ENCODE results near the gene ARHGAP24.
"Not testable (repeated sequence)": the region's sequence is repeated elsewhere in the genome, so short reads cannot be mapped to it uniquely, and the experiment has no call there.

ARHGAP24 gene

GRCh38 chr4:86015412-86016350, 540.7 kb downstream of the ARHGAP24 start:
- DNase-seq (ENCODE audit: low read depth, low spot score), result no peak

- no peak for DNase-seq (ENCODE audit: low read depth, low spot score)
Measured at GRCh38 chr4:86019362-86019761, 544.4 kb downstream of the ARHGAP24 start.

- no peak for DNase-seq (ENCODE audit: low read depth, low spot score)
Measured at GRCh38 chr4:86019906-86020305, 545.0 kb downstream of the ARHGAP24 start.

GRCh38 chr4:86021671-86022070, 546.7 kb downstream of the ARHGAP24 start:
- not testable (repeated sequence) for DNase-seq (ENCODE audit: low read depth, low spot score)

- no peak for DNase-seq (ENCODE audit: low read depth, low spot score)
Measured at GRCh38 chr4:86026720-86027119, 551.8 kb downstream of the ARHGAP24 start.

- no peak for DNase-seq (ENCODE audit: low read depth, low spot score)
Measured at GRCh38 chr4:86031927-86032326, 557.0 kb downstream of the ARHGAP24 start.

- DNase-seq (ENCODE audit: low read depth, low spot score), result no peak
Measured at GRCh38 chr4:86032476-86033022, 557.6 kb downstream of the ARHGAP24 start.

GRCh38 chr4:86033171-86033570, 558.2 kb downstream of the ARHGAP24 start:
- no peak for DNase-seq (ENCODE audit: low read depth, low spot score)

GRCh38 chr4:86034616-86035015, 559.7 kb downstream of the ARHGAP24 start:
- no peak for DNase-seq (ENCODE audit: low read depth, low spot score)

GRCh38 chr4:86035688-86036087, 560.7 kb downstream of the ARHGAP24 start:
- DNase-seq (ENCODE audit: low read depth, low spot score), result no peak

- no peak for DNase-seq (ENCODE audit: low read depth, low spot score)
Measured at GRCh38 chr4:86036736-86037135, 561.8 kb downstream of the ARHGAP24 start.

GRCh38 chr4:86038037-86038436, 563.1 kb downstream of the ARHGAP24 start:
- no peak for DNase-seq (ENCODE audit: low read depth, low spot score)

- no peak for DNase-seq (ENCODE audit: low read depth, low spot score)
Measured at GRCh38 chr4:86043755-86044592, 569.0 kb downstream of the ARHGAP24 start.

- no peak for DNase-seq (ENCODE audit: low read depth, low spot score)
Measured at GRCh38 chr4:86044593-86044985, 569.6 kb downstream of the ARHGAP24 start.

GRCh38 chr4:86048426-86048825, 573.5 kb downstream of the ARHGAP24 start:
- no peak for DNase-seq (ENCODE audit: low read depth, low spot score)

- DNase-seq (ENCODE audit: low read depth, low spot score), result no peak
Measured at GRCh38 chr4:86050496-86050895, 575.5 kb downstream of the ARHGAP24 start.

All from activated CD4-positive, CD25-positive, alpha-beta regulatory T cell treated with anti-CD3 and anti-CD28 coated beads, Interleukin-2, amount 50 U/mL, for 16 hours (primary cell).